HEK293T (cell line): Measurements from ENCODE around the gene ARHGAP29.

Source experiments
- CTCF ChIA-PET: fragments of 350-600 bp; formaldehyde crosslinking; extraction: SDS; loops from one replicate; lab custom pipeline; 2021; ENCODE audit warnings: antibody characterized with exemption, inconsistent platforms; lab: Yijun Ruan, JAX
- POLR2A ChIA-PET: fragments of 350-600 bp; formaldehyde crosslinking; extraction: SDS; loops from one replicate; lab custom pipeline; 2020; ENCODE audit warnings: antibody characterized with exemption, inconsistent platforms; lab: Yijun Ruan, JAX
- DNase-seq: peaks from one replicate; pipeline ENCODE4 v3.0.0; 2012; ENCODE audit warnings: mixed read lengths; ENCODE audit errors: extremely low spot score
- ARNT ChIP-seq: fragments of 450-650 bp; IDR thresholded peaks from 2 replicates; pipeline ENCODE4 v1.6.1; 2017; ENCODE audit warnings: mild to moderate bottlenecking
- BHLHE40 ChIP-seq: fragments of 450-650 bp; IDR thresholded peaks from 2 replicates; pipeline ENCODE4 v1.6.1; 2016; ENCODE audit warnings: mild to moderate bottlenecking, moderate library complexity, borderline replicate concordance
- CTBP1 ChIP-seq: fragments of 450-650 bp; IDR thresholded peaks from 2 replicates; pipeline ENCODE4 v1.6.1; 2016; ENCODE audit warnings: borderline replicate concordance
- ELF4 ChIP-seq: fragments of 450-650 bp; IDR thresholded peaks from 2 replicates; pipeline ENCODE4 v1.6.1; 2017; ENCODE audit warnings: antibody characterized with exemption
- FOXA1 ChIP-seq: fragments of 450-650 bp; IDR thresholded peaks from 2 replicates; pipeline ENCODE4 v1.6.1; 2016; ENCODE audit warnings: mild to moderate bottlenecking
- FOXK2 ChIP-seq: fragments of 450-650 bp; IDR thresholded peaks from 2 replicates; pipeline ENCODE4 v1.6.1; 2016; ENCODE audit warnings: mild to moderate bottlenecking
- FOXM1 ChIP-seq: fragments of 450-650 bp; IDR thresholded peaks from 2 replicates; pipeline ENCODE4 v1.6.1; 2017; ENCODE audit warnings: mild to moderate bottlenecking, borderline replicate concordance
- HDGF ChIP-seq: fragments of 450-650 bp; IDR thresholded peaks from 2 replicates; pipeline ENCODE4 v1.6.1; 2017; ENCODE audit warnings: antibody characterized with exemption, borderline replicate concordance
- L3MBTL2 ChIP-seq: fragments of 450-650 bp; conservative IDR thresholded peaks from 2 replicates; pipeline ENCODE4 v1.6.1; 2016; ENCODE audit warnings: mild to moderate bottlenecking
- LEF1 ChIP-seq: fragments of 450-650 bp; IDR thresholded peaks from 2 replicates; pipeline ENCODE4 v1.6.1; 2017; ENCODE audit warnings: mild to moderate bottlenecking, borderline replicate concordance
- NFRKB ChIP-seq: fragments of 450-650 bp; IDR thresholded peaks from 2 replicates; pipeline ENCODE4 v1.6.1; 2016; ENCODE audit warnings: mild to moderate bottlenecking, moderate library complexity
- PKNOX1 ChIP-seq: fragments of 450-650 bp; IDR thresholded peaks from 2 replicates; pipeline ENCODE4 v1.6.1; 2016
- SP1 ChIP-seq: fragments of 450-650 bp; IDR thresholded peaks from 2 replicates; pipeline ENCODE4 v1.6.1; 2017
- SUZ12 ChIP-seq: fragments of 450-650 bp; IDR thresholded peaks from 2 replicates; pipeline ENCODE4 v1.6.1; 2016; ENCODE audit warnings: mild to moderate bottlenecking
- TARDBP ChIP-seq: fragments of 450-650 bp; IDR thresholded peaks from 2 replicates; pipeline ENCODE4 v1.6.1; 2016
- ZNF384 ChIP-seq: fragments of 450-650 bp; IDR thresholded peaks from 2 replicates; pipeline ENCODE4 v1.6.1; 2016

ARHGAP29 gene

GRCh38 chr1:94218332-94218731 lies 19.1 kb downstream of the ARHGAP29 start:
- no peak for TF ChIP-seq SP1
- no peak for TF ChIP-seq ELF4
- no peak for TF ChIP-seq BHLHE40
- no peak for TF ChIP-seq FOXM1
- no peak for TF ChIP-seq SUZ12
- no peak for TF ChIP-seq ZNF384
- no peak for TF ChIP-seq L3MBTL2
- TF ChIP-seq HDGF: no peak
- no peak for TF ChIP-seq LEF1
- DNase-seq: no peak
- ChIA-PET POLR2A (no interaction called here), CTCF (no interaction called here)

GRCh38 chr1:94215955-94216354 lies 21.4 kb downstream of the ARHGAP29 start:
- no peak for TF ChIP-seq SUZ12
- TF ChIP-seq ARNT: no peak
- no peak for TF ChIP-seq CTBP1
- TF ChIP-seq L3MBTL2: no peak
- no peak for TF ChIP-seq PKNOX1
- TF ChIP-seq FOXA1: no peak
- TF ChIP-seq TARDBP: no peak
- no peak for TF ChIP-seq NFRKB
- TF ChIP-seq FOXK2: no peak
- no peak for TF ChIP-seq SP1
- TF ChIP-seq BHLHE40: no peak
- POLR2A ChIA-PET: no interaction called here
- CTCF ChIA-PET: no interaction called here
- no peak for DNase-seq

GRCh38 chr1:94209982-94210381 lies 27.4 kb downstream of the ARHGAP29 start:
- DNase-seq: no peak
- TF ChIP-seq TARDBP (no peak), CTBP1 (no peak), FOXA1 (no peak), FOXK2 (no peak), ZNF384 (no peak), HDGF (no peak), ELF4 (no peak), PKNOX1 (no peak), BHLHE40 (no peak), L3MBTL2 (no peak), SUZ12 (no peak), LEF1 (no peak), ARNT (no peak), SP1 (no peak), FOXM1 (no peak), NFRKB (no peak)
- ChIA-PET CTCF (no interaction called here), POLR2A (no interaction called here)

- POLR2A ChIA-PET: interaction anchor here (0.9 kb wide), 1 partner anchor 38 kb away, joined by 3 read pairs; no protein-coding TSS in a partner anchor
- CTCF ChIA-PET: no interaction called here
- TF ChIP-seq ZNF384 (no peak), TARDBP (no peak), SUZ12 (no peak), NFRKB (no peak), L3MBTL2 (no peak), CTBP1 (no peak), FOXK2 (no peak), FOXA1 (no peak)
- DNase-seq: no peak
Measured at GRCh38 chr1:94209425-94209824, 28.0 kb downstream of the ARHGAP29 start.

GRCh38 chr1:94207695-94208094 lies 29.7 kb downstream of the ARHGAP29 start:
- TF ChIP-seq FOXM1: no peak
- no peak for DNase-seq
- CTCF ChIA-PET: no interaction called here
- POLR2A ChIA-PET: no interaction called here

- DNase-seq: no peak
- ChIA-PET POLR2A (no interaction called here), CTCF (no interaction called here)
- TF ChIP-seq FOXM1 (no peak), HDGF (no peak)
Measured at GRCh38 chr1:94205639-94206038, 31.7 kb downstream of the ARHGAP29 start.

- no peak for DNase-seq
- TF ChIP-seq CTBP1 (no peak), FOXM1 (no peak), L3MBTL2 (no peak)
- ChIA-PET CTCF (no interaction called here), POLR2A (no interaction called here)
Measured at GRCh38 chr1:94202241-94202640, 35.1 kb downstream of the ARHGAP29 start.

GRCh38 chr1:94199398-94199797 lies 38.0 kb downstream of the ARHGAP29 start:
- ChIA-PET POLR2A (no interaction called here), CTCF (no interaction called here)
- no peak for DNase-seq
- no peak for TF ChIP-seq TARDBP
- TF ChIP-seq FOXM1: no peak
- TF ChIP-seq PKNOX1: no peak
- no peak for TF ChIP-seq FOXA1
- TF ChIP-seq HDGF: no peak
- no peak for TF ChIP-seq ELF4
- TF ChIP-seq CTBP1: no peak
- TF ChIP-seq NFRKB: no peak
- no peak for TF ChIP-seq SUZ12
- TF ChIP-seq BHLHE40: no peak
- no peak for TF ChIP-seq ARNT
- TF ChIP-seq SP1: no peak
- no peak for TF ChIP-seq FOXK2
- TF ChIP-seq ZNF384: no peak
- TF ChIP-seq L3MBTL2: no peak
- no peak for TF ChIP-seq LEF1
